Fibroblast of pulmonary artery (primary cell): Measurements from ENCODE around the gene AOPEP.

Experiments used
- DNase-seq: peaks from one replicate; pipeline ENCODE4 v3.0.0-alpha.2; 2010; ENCODE audit warnings: low read depth
- H3K4me3 ChIP-seq: replicated peaks from 2 replicates; pipeline ENCODE4 v1.5.1; 2011; ENCODE audit warnings: low read depth, mild to moderate bottlenecking, control low read depth, low read length, moderate library complexity
- CTCF ChIP-seq: IDR thresholded peaks from 2 replicates; pipeline ENCODE4 v1.5.1; 2011; ENCODE audit warnings: mild to moderate bottlenecking, control low read depth, low read length, inconsistent platforms; ENCODE audit errors: missing control alignments

The AOPEP gene

GRCh38 chr9:95010431-95010838 lies 283.9 kb downstream of the AOPEP start:
- TF ChIP-seq CTCF, result no peak
- no peak for DNase-seq
- H3K4me3 ChIP-seq, result no peak overlapping the region

GRCh38 chr9:95012035-95012708 lies 285.7 kb downstream of the AOPEP start:
- no peak overlapping the region for H3K4me3 ChIP-seq
- no peak for TF ChIP-seq CTCF
- no peak for DNase-seq

- no peak overlapping the region for H3K4me3 ChIP-seq
- no peak for TF ChIP-seq CTCF
- DNase-seq, result no peak
Observed at GRCh38 chr9:95012902-95013301, 286.4 kb downstream of the AOPEP start.

- TF ChIP-seq CTCF, result no peak
- H3K4me3 ChIP-seq, result no peak overlapping the region
- no peak for DNase-seq
Observed at GRCh38 chr9:95014917-95015316, 288.4 kb downstream of the AOPEP start.

- DNase-seq, result no peak
- H3K4me3 ChIP-seq, result no peak overlapping the region
- TF ChIP-seq CTCF, result no peak
Observed at GRCh38 chr9:95015569-95015968, 289.1 kb downstream of the AOPEP start.

GRCh38 chr9:95017062-95017461 lies 290.6 kb downstream of the AOPEP start:
- TF ChIP-seq CTCF, result no peak
- H3K4me3 ChIP-seq, result no peak overlapping the region
- DNase-seq, result no peak

- no peak for DNase-seq
- no peak for TF ChIP-seq CTCF
- no peak overlapping the region for H3K4me3 ChIP-seq
Observed at GRCh38 chr9:95017661-95018060, 291.2 kb downstream of the AOPEP start.
